Endothelial cell of umbilical vein (primary cell): Measurements from ENCODE around the gene RBPJL. TPM values are rescaled to one million over a fixed set of nuclear protein-coding genes. Genes with fewer than 3 reads are reported as not detected.

Experiments
- BruUV-seq: library from RNA; stranded (reverse); fragments of 400-500 nt; replicated peaks from 2 replicates; lab custom pipeline; 2021; lab: Mats Ljungman, UMichigan
- CTCF ChIA-PET: fragments of 300-600, 350-600 bp; sonication (Branson Sonifier 250); formaldehyde crosslinking; loops from one replicate; lab custom pipeline; 2021; ENCODE audit warnings: antibody characterized with exemption, inconsistent platforms; lab: Charles Lee
- POLR2A ChIA-PET: fragments of 300-600, 350-600 bp; sonication (Branson Sonifier 250); formaldehyde crosslinking; loops from one replicate; lab custom pipeline; 2021; ENCODE audit warnings: antibody characterized with exemption, inconsistent platforms; lab: Charles Lee
- DNase-seq: peaks from one replicate; pipeline ENCODE4 v3.0.0-alpha.2; 2011; ENCODE audit warnings: low read depth, low spot score
- FAIRE-seq: peaks from 2 replicates; lab custom pipeline; 2011; peaks lifted over from hg19 to GRCh38; lab: Jason Lieb, UNC
- H2AFZ ChIP-seq: 2 replicates; pipeline ENCODE4 v1.6.0; 2012; ENCODE audit warnings: low read depth, low read length, control low read depth, inconsistent platforms
- H3K27ac ChIP-seq: 2 replicates; pipeline ENCODE4 v1.5.1; 2011; ENCODE audit warnings: low read depth, mild to moderate bottlenecking, control low read depth, low read length, moderate library complexity; ENCODE audit not compliant: insufficient read depth
- H3K27me3 ChIP-seq, 2 experiments: 2 replicates each; pipeline versions ENCODE4 v1.6.0 to v1.6.1; 2011; ENCODE audit warnings: low read length in 2 of 2, mixed read lengths in 1 of 2; ENCODE audit not compliant: control insufficient read depth in 2 of 2, insufficient read depth in 2 of 2
- H3K36me3 ChIP-seq, 2 experiments: 2 replicates in 1 of 2; 3 replicates in 1 of 2; pipeline ENCODE4 v1.5.1; 2011; ENCODE audit warnings: low read length in 2 of 2, mild to moderate bottlenecking in 1 of 2, moderate library complexity in 1 of 2; ENCODE audit not compliant: control insufficient read depth in 2 of 2, insufficient read depth in 2 of 2; ENCODE audit errors: extremely low read depth in 1 of 2
- H3K4me1 ChIP-seq: 3 replicates; pipeline ENCODE4 v1.5.1; 2011; ENCODE audit warnings: mild to moderate bottlenecking, low read length; ENCODE audit not compliant: control insufficient read depth, insufficient read depth; ENCODE audit errors: extremely low read depth
- H3K4me2 ChIP-seq: 2 replicates; pipeline ENCODE4 v1.6.1; 2011; ENCODE audit warnings: low read length, control low read depth, mixed read lengths; ENCODE audit not compliant: insufficient read depth
- H3K4me3 ChIP-seq, 3 experiments: fragments of 200-600 bp in 1 of 3; sonication (generic), shearing (Covaris generic) in 1 of 3; replicated peaks in 1 of 3; 2 replicates each; pipeline ENCODE4 v1.5.1; 2011 to 2016; ENCODE audit warnings: control low read depth in 3 of 3, low read length in 3 of 3, mild to moderate bottlenecking in 2 of 3, inconsistent platforms in 1 of 3, low read depth in 1 of 3, moderate library complexity in 1 of 3; ENCODE audit not compliant: insufficient read depth in 1 of 3
- H3K79me2 ChIP-seq: 2 replicates; pipeline ENCODE4 v1.6.0; 2012; ENCODE audit warnings: low read length, inconsistent platforms; ENCODE audit not compliant: control insufficient read depth, insufficient read depth
- H3K9ac ChIP-seq: replicated peaks from 2 replicates; pipeline ENCODE3; 2011; ENCODE audit warnings: low read length, control low read depth; ENCODE audit not compliant: insufficient read depth; ENCODE audit errors: extremely low read depth
- H3K9me1 ChIP-seq: replicated peaks from 3 replicates; pipeline ENCODE4 v1.6.0; 2011; ENCODE audit warnings: mild to moderate bottlenecking, low read length; ENCODE audit not compliant: control insufficient read depth, insufficient read depth; ENCODE audit errors: extremely low read depth
- H3K9me3 ChIP-seq: replicated peaks from 2 replicates; pipeline ENCODE4 v1.5.1; 2012; ENCODE audit warnings: low read length, inconsistent platforms; ENCODE audit not compliant: control insufficient read depth, insufficient read depth
- H4K20me1 ChIP-seq: replicated peaks from 2 replicates; pipeline ENCODE3; 2011; ENCODE audit warnings: mild to moderate bottlenecking, low read length; ENCODE audit not compliant: control insufficient read depth, insufficient read depth; ENCODE audit errors: extremely low read depth
- CTCF ChIP-seq, 2 donors: IDR thresholded peaks; 1 replicate in 1 of 2; 2 replicates in 1 of 2; pipeline ENCODE4 v1.5.1; 2011; ENCODE audit warnings: low read length in 2 of 2, mild to moderate bottlenecking in 2 of 2, moderate library complexity in 2 of 2, control low read depth in 1 of 2, inconsistent platforms in 1 of 2, low read depth in 1 of 2; ENCODE audit not compliant: insufficient read depth in 1 of 2; ENCODE audit errors: extremely low read depth in 1 of 2
- EZH2 ChIP-seq: IDR thresholded peaks from 2 replicates; pipeline ENCODE4 v1.6.1; 2012; ENCODE audit warnings: borderline replicate concordance, low read depth, mild to moderate bottlenecking, moderate library complexity, low read length, inconsistent platforms; ENCODE audit not compliant: severe bottlenecking
- FOS ChIP-seq: IDR thresholded peaks from 2 replicates; pipeline ENCODE4 v1.6.1; 2011; ENCODE audit warnings: mild to moderate bottlenecking, low read length, moderate library complexity, borderline replicate concordance; ENCODE audit not compliant: insufficient read depth
- GATA2 ChIP-seq: IDR thresholded peaks from 2 replicates; pipeline ENCODE4 v1.7.0; 2011; ENCODE audit warnings: low read depth, mild to moderate bottlenecking, moderate library complexity, mixed read lengths, low read length; ENCODE audit not compliant: insufficient read length, insufficient read depth
- JUN ChIP-seq: IDR thresholded peaks from 2 replicates; pipeline ENCODE4 v1.6.1; 2011; ENCODE audit warnings: borderline replicate concordance, low read depth; ENCODE audit not compliant: insufficient read length, insufficient read depth
- MAX ChIP-seq: IDR thresholded peaks from 2 replicates; pipeline ENCODE4 v1.6.1; 2011; ENCODE audit not compliant: insufficient read depth, insufficient read length
- MYC ChIP-seq: IDR thresholded peaks from one replicate; pipeline ENCODE4 v1.6.1; 2011; ENCODE audit warnings: mild to moderate bottlenecking, low read depth, low read length
- POLR2A ChIP-seq: IDR thresholded peaks from 2 replicates; pipeline ENCODE4 v1.6.1; 2012; ENCODE audit warnings: low read depth, mild to moderate bottlenecking, control low read depth, low read length
- POLR2AphosphoS5 ChIP-seq: IDR thresholded peaks from 2 replicates; pipeline ENCODE4 v1.6.1; 2012; ENCODE audit warnings: low read depth, mild to moderate bottlenecking, control low read depth, low read length, moderate library complexity; ENCODE audit not compliant: insufficient read depth
- dilution Hi-C: fragments of 300-500 bp; cut with MboI; formaldehyde crosslinking; loops from one replicate; pipeline ENCODE4 v1.15.0; 2019; ENCODE audit warnings: low sequenced_read_pairs; ENCODE audit not compliant: extremely low pct_ligation_motif_present
- intact Hi-C: fragments of 100-400 bp; cut with micrococcal nuclease; formaldehyde crosslinking; loops from one replicate; pipeline ENCODE4 v1.10.0; 2022
- polyA plus RNA-seq, 4 experiments: library from polyadenylated mRNA; depleted of rRNA in 3 of 4; stranded (reverse) in 3 of 4; unstranded in 1 of 4; fragments of >200 nt; gene quantifications; 2 replicates each; pipeline versions ENCODE4 v1.2.1 to v1.2.3, GENCODE V29; 2011 to 2012; ENCODE audit warnings: missing spikeins in 1 of 4
- total RNA-seq: library from RNA; stranded (reverse); gene quantifications from 2 replicates; pipeline ENCODE4 v1.2.3, GENCODE V29; 2021

The RBPJL gene
- total and polyA plus RNA-seq, 2 donors (not counting 3 experiments of a cell fraction or from before 2014, with no cell fraction given): not detected

- Histone ChIP-seq H3K9ac (no peak overlapping the region), H3K27ac (no peak overlapping the region), H3K27me3 (no peaks in the 10 kb centered on the region), H3K4me3 (no peak overlapping the region), H3K9me1 (no peaks in the 10 kb centered on the region), H4K20me1 (no peaks in the 10 kb centered on the region), H3K9me3 (no peaks in the 10 kb centered on the region), H3K4me2 (no peak overlapping the region), H3K4me1 (no peaks in the 10 kb centered on the region), H3K79me2 (no peaks in the 10 kb centered on the region), H2AFZ (no peak overlapping the region), H3K36me3 (peaks cover 2 to 8% of the 10 kb centered on the region in 2 experiments)
- dilution Hi-C loops: no loop called here
- no peak for FAIRE-seq
- CTCF ChIA-PET: interaction anchor here (1.5 to 15.2 kb wide), 3 partner anchors 22 to 112 kb away, joined by 3 to 389 read pairs (median 4); partner anchors contain the start of gene SYS1
- TF ChIP-seq EZH2: no peak
- TF ChIP-seq JUN: no peak
- no peak for TF ChIP-seq CTCF (IDR thresholded peaks at IDR 0.05; ENCODE audit: extremely low read depth in 1 of 2, insufficient read depth in 1 of 2, low read depth in 1 of 2, low read length in 2 of 2)
- no peak for TF ChIP-seq GATA2
- no TSS peak for BruUV-seq
- DNase-seq: no peak
- POLR2A ChIA-PET: no interaction called here
- intact Hi-C loops: no loop called here
Measured at GRCh38 chr20:45325371-45325770, 18.7 kb downstream of the RBPJL start.

GRCh38 chr20:45328451-45328850 is 21.8 kb downstream of the RBPJL start:
- POLR2A ChIA-PET: no interaction called here
- no peak overlapping the region for H2AFZ ChIP-seq
- peaks cover 8 to 14% of the 10 kb centered on the region in 2 experiments for H3K36me3 ChIP-seq
- BruUV-seq: no TSS peak
- no peaks in the 10 kb centered on the region for H3K9me1 ChIP-seq
- dilution Hi-C loops: no loop called here
- FAIRE-seq: no peak
- H3K9ac ChIP-seq: no peak overlapping the region
- H3K4me3 ChIP-seq: no peak overlapping the region
- no peak for DNase-seq
- no peaks in the 10 kb centered on the region for H4K20me1 ChIP-seq
- no peaks in the 10 kb centered on the region for H3K4me1 ChIP-seq
- TF ChIP-seq GATA2: no peak
- no peak for TF ChIP-seq JUN
- no peak for TF ChIP-seq MAX
- TF ChIP-seq MYC: no peak
- no peak for TF ChIP-seq FOS
- no peak for TF ChIP-seq POLR2AphosphoS5
- TF ChIP-seq EZH2: no peak
- TF ChIP-seq POLR2A: no peak
- no peak for TF ChIP-seq CTCF (IDR thresholded peaks at IDR 0.05; ENCODE audit: extremely low read depth in 1 of 2, insufficient read depth in 1 of 2, low read depth in 1 of 2, low read length in 2 of 2)
- H3K27me3 ChIP-seq: no peaks in the 10 kb centered on the region
- CTCF ChIA-PET: interaction anchor here (1.9 to 15.2 kb wide), 2 partner anchors 108 to 443 kb away, joined by 6 to 389 read pairs; no protein-coding TSS in a partner anchor
- no peak overlapping the region for H3K4me2 ChIP-seq
- no peaks in the 10 kb centered on the region for H3K9me3 ChIP-seq
- intact Hi-C loops: no loop called here
- H3K27ac ChIP-seq: no peak overlapping the region
- no peaks in the 10 kb centered on the region for H3K79me2 ChIP-seq
